Measurements from ENCODE around the gene SORCS2.

SORCS2 gene

DNA sequence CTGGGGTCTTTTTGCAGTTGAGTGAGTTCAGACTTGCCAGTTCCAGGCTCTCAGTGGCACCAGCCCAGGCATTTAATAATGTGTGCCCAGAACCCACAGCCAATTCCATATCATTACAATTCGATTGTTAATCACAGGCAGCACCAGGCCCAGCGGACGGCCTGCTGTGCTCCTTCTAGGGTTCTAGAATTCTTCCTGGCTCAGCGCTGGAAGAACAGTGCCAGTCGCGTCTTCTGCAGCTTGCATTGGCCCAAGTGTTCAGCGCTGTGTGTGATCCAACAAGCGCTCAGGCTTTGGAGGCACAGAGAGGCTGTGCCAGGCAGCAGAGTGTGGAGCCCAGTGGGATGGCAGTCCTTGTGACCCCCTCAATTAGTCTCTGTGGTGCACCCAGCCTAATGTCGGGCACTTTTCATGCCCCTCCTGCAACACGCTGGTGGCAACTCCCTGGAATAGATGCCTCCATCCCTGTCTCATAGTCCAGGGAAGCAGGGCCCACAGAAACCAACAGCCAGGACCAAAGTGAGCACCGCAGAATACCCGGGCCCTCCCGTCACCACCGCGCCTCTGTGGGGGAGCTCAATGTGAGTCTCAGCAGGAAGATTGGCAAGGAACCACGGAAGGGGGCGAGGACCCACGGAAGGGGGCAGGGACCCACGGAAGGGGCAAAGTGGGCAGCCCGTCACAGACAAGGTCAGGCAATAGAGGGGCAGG, 554.2 kb downstream of the SORCS2 start:
- in situ Hi-C loops (cut with MboI; ENCODE audit: low pct_unique_long_range_greater_than_20kb, low sequenced_read_pairs, unreplicated experiment): no loop called here
- no peak for DNase-seq (ENCODE audit: low spot score)
- TF ChIP-seq, protein P1, sequence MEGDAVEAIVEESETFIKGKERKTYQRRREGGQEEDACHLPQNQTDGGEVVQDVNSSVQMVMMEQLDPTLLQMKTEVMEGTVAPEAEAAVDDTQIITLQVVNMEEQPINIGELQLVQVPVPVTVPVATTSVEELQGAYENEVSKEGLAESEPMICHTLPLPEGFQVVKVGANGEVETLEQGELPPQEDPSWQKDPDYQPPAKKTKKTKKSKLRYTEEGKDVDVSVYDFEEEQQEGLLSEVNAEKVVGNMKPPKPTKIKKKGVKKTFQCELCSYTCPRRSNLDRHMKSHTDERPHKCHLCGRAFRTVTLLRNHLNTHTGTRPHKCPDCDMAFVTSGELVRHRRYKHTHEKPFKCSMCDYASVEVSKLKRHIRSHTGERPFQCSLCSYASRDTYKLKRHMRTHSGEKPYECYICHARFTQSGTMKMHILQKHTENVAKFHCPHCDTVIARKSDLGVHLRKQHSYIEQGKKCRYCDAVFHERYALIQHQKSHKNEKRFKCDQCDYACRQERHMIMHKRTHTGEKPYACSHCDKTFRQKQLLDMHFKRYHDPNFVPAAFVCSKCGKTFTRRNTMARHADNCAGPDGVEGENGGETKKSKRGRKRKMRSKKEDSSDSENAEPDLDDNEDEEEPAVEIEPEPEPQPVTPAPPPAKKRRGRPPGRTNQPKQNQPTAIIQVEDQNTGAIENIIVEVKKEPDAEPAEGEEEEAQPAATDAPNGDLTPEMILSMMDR (IDR thresholded peaks at IDR 0.05; ENCODE audit: extremely low read depth, insufficient read depth, missing control alignments): no peak

DNA sequence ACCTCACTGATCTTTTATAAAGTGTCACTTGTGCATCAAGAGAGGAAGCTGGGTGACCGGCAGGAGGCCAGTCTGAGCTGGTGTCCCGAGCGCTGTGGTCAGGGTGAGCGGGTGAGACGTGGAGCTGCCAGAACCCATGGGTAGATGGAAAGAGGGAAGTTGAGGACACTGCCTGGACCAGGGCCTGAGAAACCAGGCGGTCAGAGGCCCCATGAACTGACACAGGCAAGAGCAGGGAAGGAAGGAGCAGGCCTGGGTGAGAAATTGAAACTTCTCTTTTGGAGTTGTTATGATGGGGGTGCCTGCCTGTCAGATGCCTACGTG, 554.7 kb downstream of the SORCS2 start:
- no peak for DNase-seq (ENCODE audit: low spot score)
- TF ChIP-seq, protein P1 (IDR thresholded peaks at IDR 0.05; ENCODE audit: extremely low read depth, insufficient read depth, missing control alignments): no peak
- in situ Hi-C loops (cut with MboI; ENCODE audit: low pct_unique_long_range_greater_than_20kb, low sequenced_read_pairs, unreplicated experiment): no loop called here

DNA sequence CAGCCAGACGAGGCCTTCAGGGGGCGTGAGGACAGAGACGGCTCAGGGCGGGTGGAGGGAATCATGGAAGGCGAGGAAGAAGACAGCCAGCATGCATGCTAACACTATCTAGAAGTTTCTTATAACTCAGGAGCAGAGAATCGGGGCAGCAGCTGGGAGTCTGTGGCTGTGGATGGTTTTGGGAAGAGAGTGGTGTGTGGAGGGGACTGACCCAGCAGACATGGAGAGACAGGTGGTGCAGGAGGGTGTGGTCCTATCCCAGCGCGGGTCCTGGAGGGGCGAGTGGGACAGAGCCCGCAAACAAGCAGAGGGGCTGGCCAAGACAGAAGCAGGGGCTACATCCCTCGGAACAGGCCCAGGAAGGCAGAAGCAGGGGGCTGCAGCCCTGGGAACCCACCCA, 555.2 kb downstream of the SORCS2 start:
- TF ChIP-seq, protein P1 (IDR thresholded peaks at IDR 0.05; ENCODE audit: extremely low read depth, insufficient read depth, missing control alignments): no peak
- no peak for DNase-seq (ENCODE audit: low spot score)
- in situ Hi-C loops (cut with MboI; ENCODE audit: low pct_unique_long_range_greater_than_20kb, low sequenced_read_pairs, unreplicated experiment): no loop called here

DNA sequence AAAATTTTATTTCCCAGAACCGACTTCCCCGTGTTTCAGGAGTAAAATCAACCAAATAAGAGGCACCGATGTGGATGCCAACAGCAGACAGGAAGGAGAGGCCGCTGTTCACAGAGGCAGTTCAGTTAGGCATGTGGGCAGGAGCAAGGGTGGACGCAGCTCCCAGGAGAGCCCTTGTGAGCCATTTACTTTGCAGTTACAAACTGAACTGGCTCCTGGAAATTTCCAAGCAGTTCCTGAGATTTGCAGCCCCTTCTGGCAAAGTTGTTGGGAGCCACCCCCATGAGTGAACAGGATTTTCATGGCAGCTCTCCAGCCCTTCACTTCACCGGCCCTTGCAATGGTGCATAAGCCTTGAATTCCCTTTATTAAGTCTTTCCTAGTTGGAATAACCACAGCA, 558.2 kb downstream of the SORCS2 start:
- in situ Hi-C loops (cut with MboI; ENCODE audit: low pct_unique_long_range_greater_than_20kb, low sequenced_read_pairs, unreplicated experiment): no loop called here
- TF ChIP-seq, protein P1 (IDR thresholded peaks at IDR 0.05; ENCODE audit: extremely low read depth, insufficient read depth, missing control alignments): no peak
- DNase-seq (ENCODE audit: low spot score): no peak

DNA sequence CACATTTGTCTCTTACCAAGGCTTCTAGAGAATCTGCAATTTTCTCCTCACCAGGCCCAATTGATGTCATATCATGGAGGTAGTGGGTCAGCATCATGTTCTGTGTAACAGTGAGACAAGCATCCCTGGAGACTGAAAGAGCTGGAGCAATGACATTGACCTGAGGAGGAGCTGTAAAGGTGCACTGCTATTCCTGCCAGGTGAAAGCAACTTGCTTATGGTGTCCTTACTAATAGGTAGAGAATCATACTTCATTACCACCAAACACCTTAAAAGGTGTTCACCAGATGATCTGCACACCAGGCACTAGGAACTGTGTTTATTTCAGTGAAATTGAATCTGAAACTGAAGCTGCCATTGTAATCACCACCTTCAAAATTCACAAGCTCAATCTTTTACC, 558.6 kb downstream of the SORCS2 start:
- DNase-seq (ENCODE audit: low spot score): no peak
- in situ Hi-C loops (cut with MboI; ENCODE audit: low pct_unique_long_range_greater_than_20kb, low sequenced_read_pairs, unreplicated experiment): no loop called here
- TF ChIP-seq, protein P1 (IDR thresholded peaks at IDR 0.05; ENCODE audit: extremely low read depth, insufficient read depth, missing control alignments): no peak

DNA sequence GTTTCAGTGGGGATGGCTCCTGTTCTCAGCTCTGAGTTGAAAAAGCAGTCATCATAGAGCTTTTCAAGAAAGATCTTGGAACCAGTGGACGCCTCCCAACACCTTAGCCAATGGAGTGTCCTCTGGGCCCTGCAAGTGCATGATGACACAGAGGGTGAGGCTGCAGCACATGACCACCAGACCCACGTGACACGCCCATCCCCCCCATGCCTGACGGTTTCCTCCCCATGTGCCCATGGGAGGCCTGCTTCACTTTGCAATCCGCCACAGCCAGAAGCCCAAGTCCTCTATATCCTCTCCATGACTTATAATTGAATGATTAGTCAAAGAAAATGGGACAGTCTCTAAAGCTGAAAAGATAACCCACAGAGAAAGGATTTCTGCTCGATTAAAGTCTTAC, 560.3 kb downstream of the SORCS2 start:
- TF ChIP-seq, protein P1 (IDR thresholded peaks at IDR 0.05; ENCODE audit: extremely low read depth, insufficient read depth, missing control alignments): no peak
- in situ Hi-C loops (cut with MboI; ENCODE audit: low pct_unique_long_range_greater_than_20kb, low sequenced_read_pairs, unreplicated experiment): no loop called here
- no peak for DNase-seq (ENCODE audit: low spot score)
